DMS153 treated with DMSO at 0.1 percent for 48 hours (cell line): ENCODE data around the gene PACSIN2.
"Not testable (repeated sequence)": the region's sequence is repeated elsewhere in the genome, so short reads cannot be mapped to it uniquely, and the experiment has no call there.

Experiments
- DNase-seq: peaks from one replicate; lab custom pipeline; 2025; ENCODE audit not compliant: unreplicated experiment; lab: John Stamatoyannopoulos, UW

Gene PACSIN2

GRCh38 chr22:42928969-42929837, 85.7 kb downstream of the PACSIN2 start:
- no peak for DNase-seq

GRCh38 chr22:42927966-42928365, 87.0 kb downstream of the PACSIN2 start:
- no peak for DNase-seq

- DNase-seq, result no peak
These were observed 88.2 kb downstream of the PACSIN2 start for GRCh38 chr22:42926768-42927167.

- no peak for DNase-seq
These were observed 88.8 kb downstream of the PACSIN2 start for GRCh38 chr22:42926104-42926503.

- no peak for DNase-seq
These were observed 89.4 kb downstream of the PACSIN2 start for GRCh38 chr22:42925598-42925997.

GRCh38 chr22:42925031-42925430, 89.9 kb downstream of the PACSIN2 start:
- DNase-seq, result not testable (repeated sequence)

- no peak for DNase-seq
These were observed 90.5 kb downstream of the PACSIN2 start for GRCh38 chr22:42924436-42924835.

GRCh38 chr22:42922374-42923191, 92.4 kb downstream of the PACSIN2 start:
- no peak for DNase-seq

- no peak for DNase-seq
These were observed 94.7 kb downstream of the PACSIN2 start for GRCh38 chr22:42920101-42920820.

GRCh38 chr22:42919199-42919598, 95.8 kb downstream of the PACSIN2 start:
- DNase-seq, result no peak

- DNase-seq, result no peak
These were observed 96.4 kb downstream of the PACSIN2 start for GRCh38 chr22:42918500-42918899.

GRCh38 chr22:42917358-42917757, 97.6 kb downstream of the PACSIN2 start:
- not testable (repeated sequence) for DNase-seq

GRCh38 chr22:42915980-42916765, 98.8 kb downstream of the PACSIN2 start:
- DNase-seq, result no peak

GRCh38 chr22:42914511-42915076, 100.4 kb downstream of the PACSIN2 start:
- DNase-seq, result no peak

GRCh38 chr22:42913874-42914510, 101.0 kb downstream of the PACSIN2 start:
- DNase-seq, result no peak

GRCh38 chr22:42912059-42912458, 102.9 kb downstream of the PACSIN2 start:
- no peak for DNase-seq

- no peak for DNase-seq
These were observed 104.6 kb downstream of the PACSIN2 start for GRCh38 chr22:42910221-42910942.

GRCh38 chr22:42909363-42910058, 105.4 kb downstream of the PACSIN2 start:
- no peak for DNase-seq

GRCh38 chr22:42908374-42908746, 106.6 kb downstream of the PACSIN2 start:
- no peak for DNase-seq
